ENCODE data around the gene TAL1. TPM values are rescaled to one million over a fixed set of nuclear protein-coding genes. Genes with fewer than 3 reads are reported as not detected.
A peak's percentile ranks its signal among the peaks of the same experiment; 100 is the strongest.

TAL1 gene
- total and polyA plus RNA-seq, 8 donors, result 0.28 to 3.2 (median 0.74) TPM

GRCh38 chr1:47262787-47263413 lies 30.9 kb upstream of the TAL1 start:
- peak; percentile 76 for FAIRE-seq
- TF ChIP-seq, protein P1, sequence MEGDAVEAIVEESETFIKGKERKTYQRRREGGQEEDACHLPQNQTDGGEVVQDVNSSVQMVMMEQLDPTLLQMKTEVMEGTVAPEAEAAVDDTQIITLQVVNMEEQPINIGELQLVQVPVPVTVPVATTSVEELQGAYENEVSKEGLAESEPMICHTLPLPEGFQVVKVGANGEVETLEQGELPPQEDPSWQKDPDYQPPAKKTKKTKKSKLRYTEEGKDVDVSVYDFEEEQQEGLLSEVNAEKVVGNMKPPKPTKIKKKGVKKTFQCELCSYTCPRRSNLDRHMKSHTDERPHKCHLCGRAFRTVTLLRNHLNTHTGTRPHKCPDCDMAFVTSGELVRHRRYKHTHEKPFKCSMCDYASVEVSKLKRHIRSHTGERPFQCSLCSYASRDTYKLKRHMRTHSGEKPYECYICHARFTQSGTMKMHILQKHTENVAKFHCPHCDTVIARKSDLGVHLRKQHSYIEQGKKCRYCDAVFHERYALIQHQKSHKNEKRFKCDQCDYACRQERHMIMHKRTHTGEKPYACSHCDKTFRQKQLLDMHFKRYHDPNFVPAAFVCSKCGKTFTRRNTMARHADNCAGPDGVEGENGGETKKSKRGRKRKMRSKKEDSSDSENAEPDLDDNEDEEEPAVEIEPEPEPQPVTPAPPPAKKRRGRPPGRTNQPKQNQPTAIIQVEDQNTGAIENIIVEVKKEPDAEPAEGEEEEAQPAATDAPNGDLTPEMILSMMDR (IDR thresholded peaks at IDR 0.05), result peak in 3 of 4 donors; percentile 26 to 52 (median 51)
- no peak overlapping the region for H3K27ac ChIP-seq
- WGBS, 2 donors, result 63 to 64% methylated on average over 1 of the region's 1 CpG
- intact Hi-C loops (cut with DNase I), result loop anchor here in 1 of 3 donors (10.0 kb wide), 1 partner anchor 78 kb away; no protein-coding TSS in a partner anchor
- no peaks in the 10 kb centered on the region for H3K9me3 ChIP-seq
- ATAC-seq, result peak; percentile 60 to 85 (median 73)
- H3K4me3 ChIP-seq, result no peak overlapping the region
- no peaks in the 10 kb centered on the region for H3K27me3 ChIP-seq
- no peaks in the 10 kb centered on the region for H3K36me3 ChIP-seq
- no peaks in the 10 kb centered on the region for H3K4me1 ChIP-seq
- DNase-seq, result peak in 3 of 6 donors; percentile 22 to 63 (median 26)

DNA sequence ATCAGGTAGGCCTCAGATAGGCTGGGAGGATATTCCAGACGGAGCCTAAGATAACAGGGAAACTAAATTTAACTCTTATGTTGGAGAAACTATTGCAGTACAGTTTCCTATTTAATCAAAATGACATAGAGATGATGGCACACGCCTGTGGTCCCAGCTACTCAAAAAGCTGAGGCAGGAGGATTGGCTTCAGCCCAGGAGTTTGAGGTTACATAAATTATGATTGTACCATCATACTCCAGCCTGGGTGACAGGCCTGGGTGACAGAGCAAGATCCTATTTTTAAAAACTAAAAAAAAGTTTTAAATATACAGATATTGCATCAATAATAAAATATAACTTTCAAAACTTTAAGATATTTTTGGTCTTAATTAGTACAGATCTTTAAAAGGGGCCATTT lies 25.2 kb upstream of the TAL1 start:
- DNase-seq (no peak), ATAC-seq (no peak), FAIRE-seq (no peak)
- Histone ChIP-seq H3K4me1 (no peaks in the 10 kb centered on the region), H3K9me3 (no peaks in the 10 kb centered on the region), H3K27ac (no peak overlapping the region), H3K36me3 (no peaks in the 10 kb centered on the region), H3K4me3 (no peak overlapping the region), H3K27me3 (no peaks in the 10 kb centered on the region)
- TF ChIP-seq, protein P1 (IDR thresholded peaks at IDR 0.05), result no peak
- WGBS, 2 donors, result 57 to 60% methylated on average over 2 of the region's 2 CpGs
- intact Hi-C loops (cut with DNase I), result no loop called here

- intact Hi-C loops (cut with DNase I), result no loop called here
- no peak overlapping the region for H3K4me3 ChIP-seq
- DNase-seq, result no peak
- TF ChIP-seq, protein P1 (IDR thresholded peaks at IDR 0.05), result no peak
- no peaks in the 10 kb centered on the region for H3K36me3 ChIP-seq
- no peaks in the 10 kb centered on the region for H3K4me1 ChIP-seq
- 88 to 93% methylated on average over 5 of the region's 5 CpGs for WGBS, 2 donors
- no peak overlapping the region for H3K27ac ChIP-seq
- no peaks in the 10 kb centered on the region for H3K9me3 ChIP-seq
- no peak for FAIRE-seq
- H3K27me3 ChIP-seq, result no peaks in the 10 kb centered on the region
- ATAC-seq, result no peak
These were observed 20.8 kb upstream of the TAL1 start for GRCh38 chr1:47252795-47253194.

DNA sequence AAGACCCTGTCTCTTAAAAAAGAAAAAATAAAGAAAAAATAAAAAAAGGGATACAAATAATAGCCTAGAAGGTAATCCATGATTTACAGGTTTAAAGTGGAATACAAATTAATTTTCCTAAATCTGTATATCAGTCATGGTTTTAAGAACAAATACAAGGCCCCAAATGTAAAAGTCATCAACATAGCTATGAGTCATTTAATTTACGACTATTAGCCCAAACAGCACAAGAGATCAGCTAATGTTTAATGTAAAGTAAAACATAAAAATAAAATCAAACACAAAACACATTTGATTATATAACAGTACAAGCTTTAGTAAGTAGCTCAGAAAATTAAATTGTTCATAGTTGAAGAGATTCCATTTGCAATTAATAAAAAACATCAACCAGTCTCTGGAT lies 20.3 kb upstream of the TAL1 start:
- Histone ChIP-seq H3K27ac (no peak overlapping the region), H3K4me3 (no peak overlapping the region), H3K27me3 (no peaks in the 10 kb centered on the region), H3K9me3 (no peaks in the 10 kb centered on the region), H3K4me1 (no peaks in the 10 kb centered on the region), H3K36me3 (no peaks in the 10 kb centered on the region)
- TF ChIP-seq, protein P1 (IDR thresholded peaks at IDR 0.05), result no peak
- FAIRE-seq (no peak), DNase-seq (no peak), ATAC-seq (no peak)
- WGBS, 2 donors, result 78 to 85% methylated on average over 1 of the region's 1 CpG
- intact Hi-C loops (cut with DNase I), result no loop called here

DNA sequence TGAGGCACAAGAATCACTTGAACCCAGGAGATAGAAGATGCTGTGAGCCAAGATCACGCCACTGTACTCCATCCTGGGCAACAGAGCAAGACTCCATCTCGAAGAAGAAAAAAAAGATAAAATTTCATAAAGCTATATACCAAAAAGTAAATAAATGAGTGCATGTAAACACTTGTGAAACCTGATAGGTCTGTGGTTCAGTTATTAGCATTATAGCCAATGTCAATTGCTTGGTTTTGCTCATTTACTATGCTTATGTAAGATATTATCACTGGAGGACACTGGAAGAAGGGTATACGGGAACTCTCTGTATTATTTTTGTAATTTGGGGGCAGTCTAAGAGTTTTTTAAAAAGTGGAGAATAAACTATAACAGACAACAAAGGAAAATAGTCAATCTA lies 17.7 kb upstream of the TAL1 start:
- no peak for ATAC-seq
- 91 to 92% methylated on average over 3 of the region's 3 CpGs for WGBS, 2 donors
- no peaks in the 10 kb centered on the region for H3K9me3 ChIP-seq
- TF ChIP-seq, protein P1 (IDR thresholded peaks at IDR 0.05), result no peak
- H3K4me1 ChIP-seq, result no peaks in the 10 kb centered on the region
- no peaks in the 10 kb centered on the region for H3K27me3 ChIP-seq
- H3K27ac ChIP-seq, result no peak overlapping the region
- no peak overlapping the region for H3K4me3 ChIP-seq
- intact Hi-C loops (cut with DNase I), result no loop called here
- H3K36me3 ChIP-seq, result no peaks in the 10 kb centered on the region
- no peak for DNase-seq
- FAIRE-seq, result no peak
